HG03439 (cell line): ENCODE results near the gene CCDC154.
A peak's percentile ranks its signal among the peaks of the same experiment; 100 is the strongest.

Experiments used
- ATAC-seq: cut with Tn5 transposase; IDR thresholded peaks from one replicate; pipeline ENCODE4 v1.9.1; 2021; ENCODE audit warnings: mild to moderate bottlenecking, moderate library complexity; ENCODE audit not compliant: unreplicated experiment

CCDC154 gene

DNA sequence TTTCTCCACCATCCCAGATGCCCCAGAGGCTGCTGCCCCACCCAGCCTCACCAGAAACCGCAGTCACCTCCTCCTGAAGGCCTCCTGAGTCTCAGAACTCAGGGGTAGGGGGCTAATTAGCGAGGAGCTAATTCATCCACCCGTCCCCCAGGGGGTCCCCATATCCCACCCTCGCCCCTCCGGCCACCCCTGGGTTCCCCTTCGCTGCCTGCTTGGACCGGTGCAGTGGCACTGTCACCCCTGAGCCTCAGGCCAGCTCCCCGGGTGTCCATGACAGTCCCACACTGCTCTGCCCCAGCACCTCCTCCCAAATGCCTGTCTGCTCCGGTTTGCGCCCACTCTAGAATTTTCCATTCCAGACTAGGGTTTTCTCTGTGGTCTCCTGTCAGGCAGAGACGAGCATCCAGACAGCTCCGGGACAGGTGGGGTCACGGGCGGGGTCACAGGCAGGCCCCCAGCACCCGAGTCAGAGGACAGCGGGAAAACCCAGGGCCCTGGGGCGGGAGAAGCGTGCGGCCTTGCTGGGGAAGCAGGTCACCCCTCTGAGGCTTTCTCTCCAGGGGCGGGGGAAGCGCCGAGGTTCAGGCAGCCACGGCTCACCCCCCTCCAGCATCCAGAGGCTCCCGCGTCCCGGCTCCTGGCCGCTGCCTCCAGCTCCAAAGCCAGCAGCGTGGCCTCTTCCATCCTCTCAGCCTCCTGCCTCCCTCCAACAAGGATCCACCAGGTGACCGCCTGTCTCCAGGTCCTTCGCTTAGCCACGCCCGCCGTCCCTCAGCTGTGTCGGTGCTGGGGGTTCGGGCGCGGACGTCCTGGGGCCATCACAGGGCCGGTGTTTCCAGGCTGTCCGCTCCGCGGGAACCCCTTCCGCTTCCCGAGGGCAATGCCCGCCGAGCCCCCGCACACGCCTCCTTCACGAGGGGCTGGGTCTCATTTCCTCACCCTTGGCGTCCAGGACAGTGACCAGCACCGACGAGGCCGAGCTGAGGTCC is 16.6 kb downstream of the CCDC154 start:
- no peak for ATAC-seq

DNA sequence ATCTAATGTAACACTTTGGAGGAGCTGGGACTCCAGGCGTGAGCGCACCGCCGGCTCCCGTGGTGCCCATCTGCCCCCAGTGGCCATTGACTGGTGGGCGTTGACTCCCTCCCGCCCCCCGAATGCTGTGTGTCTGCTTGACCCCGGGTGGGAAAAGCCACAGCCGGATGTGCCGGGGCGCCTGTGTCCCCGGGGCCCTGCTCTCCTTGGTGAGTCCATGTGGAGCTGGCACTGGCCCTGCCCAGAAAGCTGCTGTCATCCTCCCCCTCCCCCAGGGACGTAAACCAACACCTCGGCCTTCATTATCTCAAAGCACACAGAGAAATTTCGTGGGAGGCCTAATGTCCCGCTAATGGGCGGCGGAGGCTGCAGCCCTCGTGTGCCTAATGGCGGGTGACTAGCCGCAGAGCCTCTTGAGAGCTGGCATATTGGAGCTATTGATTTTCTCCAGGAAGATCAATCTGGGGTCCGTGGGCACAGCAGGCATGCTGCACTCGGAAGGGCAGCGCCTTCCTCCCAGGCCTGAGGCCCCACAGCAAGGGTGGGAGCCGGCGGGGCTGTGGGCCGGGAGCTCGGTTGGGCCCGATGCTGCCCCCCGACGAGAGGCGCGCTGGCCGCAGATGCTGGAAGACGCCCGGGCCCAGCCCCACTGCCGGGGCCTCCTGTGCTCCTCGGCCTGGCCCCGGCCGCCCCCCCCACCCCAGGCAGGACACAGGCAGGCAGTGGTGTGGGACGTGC is 17.5 kb downstream of the CCDC154 start:
- ATAC-seq, result no peak

DNA sequence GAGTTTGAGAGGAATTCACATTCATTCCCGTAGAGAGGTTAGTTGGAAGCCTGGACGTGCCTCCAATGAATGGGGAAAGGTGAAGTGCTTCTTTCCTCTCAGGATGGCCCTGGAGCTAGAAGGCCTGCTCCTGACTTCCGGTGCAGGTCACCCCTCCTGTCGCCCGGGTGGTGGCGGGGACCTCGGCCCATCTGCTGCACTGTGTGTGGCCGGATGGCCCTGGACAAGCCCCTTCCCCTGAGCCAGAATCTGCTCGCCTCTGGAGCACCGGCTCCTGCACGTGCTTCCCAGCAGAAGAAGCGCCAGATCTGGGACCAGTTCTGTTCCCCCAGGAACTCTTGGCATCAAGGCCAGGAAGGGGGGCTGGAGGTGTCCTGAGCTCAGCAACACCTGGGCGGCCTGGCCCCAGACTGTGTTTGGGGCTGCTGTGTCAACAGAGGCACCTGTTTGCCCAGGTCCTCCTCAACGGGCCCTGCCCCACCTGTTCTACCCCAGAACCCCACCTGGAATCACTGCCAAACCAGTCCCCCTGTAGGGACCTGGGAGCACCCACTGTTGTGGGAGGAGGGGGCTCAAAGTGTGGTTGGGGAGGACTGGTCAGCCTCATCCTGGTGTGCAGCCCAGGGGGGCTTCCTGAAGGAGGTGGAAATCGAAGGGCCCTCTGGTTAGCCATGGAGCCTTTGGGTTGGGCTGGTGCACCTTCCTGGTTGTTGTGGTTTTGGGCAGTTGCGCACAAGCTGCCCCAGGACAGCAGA is 18.6 kb downstream of the CCDC154 start:
- ATAC-seq, result no peak

DNA sequence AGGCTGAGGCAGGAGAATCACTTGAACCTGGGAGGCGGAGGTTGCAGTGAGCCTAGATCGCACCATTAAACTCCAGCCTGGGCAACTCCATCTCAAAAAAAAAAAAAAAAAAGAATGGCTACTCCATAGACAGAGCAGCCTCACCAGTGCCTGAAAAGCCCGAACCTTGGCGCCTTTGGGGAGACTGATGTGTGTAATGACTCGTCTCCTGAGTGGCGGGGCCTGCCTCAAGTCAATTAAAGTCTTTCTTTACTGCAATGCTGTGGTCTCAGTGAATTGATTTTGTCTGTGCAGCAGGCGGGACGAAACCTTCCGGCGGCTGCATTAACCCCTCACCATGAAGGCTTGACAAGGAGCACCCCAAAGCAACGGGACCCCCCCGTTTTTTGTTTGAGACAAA is 20.3 kb downstream of the CCDC154 start:
- no peak for ATAC-seq

DNA sequence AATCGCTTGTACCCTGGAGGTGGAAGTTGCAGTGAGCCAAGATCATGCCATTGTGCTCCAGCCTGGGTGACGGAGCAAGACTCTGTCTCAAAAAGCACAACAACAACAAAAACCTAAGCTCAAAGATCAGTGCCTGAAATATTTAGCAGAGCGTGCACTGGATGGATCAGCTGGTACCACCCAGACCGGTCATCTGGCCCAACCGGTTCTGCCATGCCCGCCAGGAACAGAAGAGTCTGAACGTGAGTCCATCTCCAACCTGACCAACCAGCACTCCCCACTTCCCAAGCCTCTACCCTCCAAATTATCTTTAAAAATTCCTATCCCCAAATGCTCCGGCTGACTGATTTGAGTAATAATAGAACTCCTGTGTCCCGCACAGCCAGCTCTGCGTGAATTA is 22.3 kb downstream of the CCDC154 start:
- no peak for ATAC-seq

DNA sequence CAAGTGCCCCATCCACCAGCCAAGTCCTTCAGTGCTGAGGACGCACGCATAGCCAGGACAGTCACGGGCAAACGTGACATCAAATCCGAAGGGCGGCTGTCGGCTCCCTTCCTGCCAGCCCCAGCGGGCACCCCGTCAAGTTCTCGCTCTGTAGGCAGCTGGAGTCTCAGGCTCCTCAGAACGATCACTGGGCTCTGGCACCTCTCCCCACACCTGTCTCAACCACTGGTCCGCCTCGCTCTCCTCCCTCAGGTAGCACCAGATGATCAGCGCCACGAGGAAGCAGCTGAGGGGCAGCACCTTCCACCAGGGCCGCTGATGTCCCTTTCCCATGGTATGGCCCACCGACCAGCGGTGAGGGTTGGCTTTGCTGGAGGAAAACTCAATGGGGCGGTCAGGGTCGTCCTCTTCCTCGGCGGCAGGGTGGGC is 24.2 kb downstream of the CCDC154 start:
- peak; percentile 5 for ATAC-seq

DNA sequence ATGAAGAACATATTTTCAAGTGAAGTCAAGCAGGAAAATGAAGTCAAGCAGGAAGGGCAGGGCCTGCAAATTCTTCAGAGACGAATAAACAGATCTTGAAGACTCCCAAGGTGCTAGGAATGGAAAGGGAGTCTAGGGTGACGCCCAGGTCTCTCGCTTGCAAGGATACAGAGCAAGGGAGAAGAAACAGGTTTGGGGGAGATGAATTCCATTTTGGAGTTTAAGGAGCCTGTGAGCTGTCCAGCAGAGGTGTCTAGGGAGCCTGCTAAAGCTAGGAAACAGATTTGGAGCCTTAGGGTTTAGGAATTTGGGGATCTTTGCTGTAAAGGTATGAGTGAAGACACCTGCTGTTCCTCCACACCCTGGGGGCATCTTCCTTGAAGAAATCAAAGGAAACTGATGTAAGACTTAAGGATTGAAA is 27.8 kb downstream of the CCDC154 start:
- no peak for ATAC-seq

DNA sequence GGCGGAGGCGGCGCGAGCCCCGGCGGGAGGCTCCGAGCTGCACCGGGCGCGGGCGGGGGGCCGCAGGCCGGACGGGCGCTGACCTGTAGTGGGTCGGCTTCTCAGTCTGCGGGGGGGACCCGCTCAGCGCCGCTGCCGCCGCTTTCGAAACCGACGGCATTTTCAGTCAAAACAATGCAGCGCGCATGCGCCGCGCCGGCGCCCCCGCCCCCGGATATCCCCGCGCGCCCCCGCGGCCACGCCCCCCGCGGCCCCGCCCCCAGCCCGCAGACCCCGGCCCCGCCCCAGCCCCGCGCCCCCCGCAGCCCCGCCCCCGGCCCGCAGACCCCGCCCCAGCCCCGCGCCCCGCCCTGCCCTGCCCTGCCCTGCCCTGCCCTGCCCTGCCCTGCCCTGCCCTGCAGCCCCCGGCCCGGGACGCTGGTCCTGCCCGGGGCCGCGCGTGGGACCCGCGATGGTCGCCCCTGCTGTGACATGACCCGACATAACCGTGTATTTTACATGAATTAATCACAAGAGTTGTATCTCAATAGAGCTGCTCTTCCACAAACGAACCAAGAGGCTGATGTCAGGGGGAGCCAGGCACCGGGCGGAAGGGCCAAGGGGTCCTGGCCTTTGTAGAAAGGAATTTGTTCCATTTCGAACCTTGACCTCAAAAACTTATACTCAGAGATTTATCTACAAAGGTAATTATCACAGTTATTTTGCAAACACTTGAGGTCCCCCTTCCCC is 29.7 kb downstream of the CCDC154 start, which contains the start of gene UNKL:
Gene UNKL (minus strand): TSS at position 173 of the 729 bp plus-strand sequence. CDS start 13 bp downstream, at position 160.
- ATAC-seq, result peak; percentile 39

DNA sequence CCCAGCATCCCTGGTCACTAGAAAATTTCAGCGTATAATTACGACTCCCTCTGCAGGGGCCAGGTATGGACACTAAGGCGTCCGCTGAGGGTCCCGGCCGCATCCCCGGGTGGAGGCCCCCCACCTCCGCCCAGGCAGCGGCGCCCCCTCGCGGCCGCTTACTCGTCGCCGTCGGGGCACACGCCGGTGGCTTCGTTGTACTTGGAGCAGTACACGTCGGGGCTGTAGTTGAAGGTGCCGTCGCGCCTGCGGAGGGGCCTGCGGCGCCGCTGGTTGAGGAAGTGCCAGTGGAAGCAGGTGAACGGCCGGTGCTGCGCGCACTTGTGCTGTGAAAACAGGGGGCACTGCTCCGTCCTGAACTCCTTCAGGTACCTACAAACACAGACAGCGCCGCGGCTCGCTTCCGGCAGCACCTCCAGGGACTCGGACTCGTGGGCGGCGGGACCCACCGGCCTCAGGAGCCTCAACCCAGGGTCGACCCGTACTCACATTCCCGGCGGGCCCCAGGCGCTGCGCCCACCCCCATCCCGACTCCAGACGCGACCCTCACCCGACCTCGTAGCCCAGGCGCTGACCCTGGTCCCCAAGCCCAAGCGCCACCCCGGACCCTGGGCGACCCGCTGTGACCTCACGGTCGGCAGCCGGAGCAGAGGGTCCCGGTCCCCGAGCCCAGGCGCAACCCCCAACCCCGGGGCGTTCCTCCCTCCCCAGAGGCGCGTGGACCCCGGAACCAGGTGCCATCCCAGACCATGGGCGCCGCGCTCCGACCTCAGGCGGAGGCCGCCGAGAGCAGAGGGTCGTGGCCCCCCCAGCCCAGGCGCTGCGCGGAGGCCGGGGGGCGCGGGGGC is 30.4 kb downstream of the CCDC154 start:
- peak; percentile 44 for ATAC-seq

DNA sequence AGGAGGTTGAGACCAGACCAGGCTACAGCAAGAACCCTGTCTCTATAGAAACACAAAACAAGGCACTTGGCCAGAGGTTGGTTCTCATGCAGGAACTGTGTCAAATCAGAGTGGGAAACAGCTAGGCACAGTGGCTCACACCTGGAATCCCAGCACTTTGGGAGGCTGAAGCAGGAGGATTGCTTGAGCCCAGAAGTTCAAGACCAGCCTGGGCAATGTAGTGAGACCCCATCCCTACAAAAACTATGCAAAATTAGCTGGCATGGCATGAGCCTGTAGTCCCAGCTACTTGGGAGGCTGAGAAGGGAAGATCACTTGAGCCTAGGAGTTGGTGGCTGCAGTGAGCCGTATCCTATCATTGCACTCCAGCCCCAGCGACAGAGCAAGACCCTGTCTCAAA is 31.5 kb downstream of the CCDC154 start:
- ATAC-seq, result no peak

DNA sequence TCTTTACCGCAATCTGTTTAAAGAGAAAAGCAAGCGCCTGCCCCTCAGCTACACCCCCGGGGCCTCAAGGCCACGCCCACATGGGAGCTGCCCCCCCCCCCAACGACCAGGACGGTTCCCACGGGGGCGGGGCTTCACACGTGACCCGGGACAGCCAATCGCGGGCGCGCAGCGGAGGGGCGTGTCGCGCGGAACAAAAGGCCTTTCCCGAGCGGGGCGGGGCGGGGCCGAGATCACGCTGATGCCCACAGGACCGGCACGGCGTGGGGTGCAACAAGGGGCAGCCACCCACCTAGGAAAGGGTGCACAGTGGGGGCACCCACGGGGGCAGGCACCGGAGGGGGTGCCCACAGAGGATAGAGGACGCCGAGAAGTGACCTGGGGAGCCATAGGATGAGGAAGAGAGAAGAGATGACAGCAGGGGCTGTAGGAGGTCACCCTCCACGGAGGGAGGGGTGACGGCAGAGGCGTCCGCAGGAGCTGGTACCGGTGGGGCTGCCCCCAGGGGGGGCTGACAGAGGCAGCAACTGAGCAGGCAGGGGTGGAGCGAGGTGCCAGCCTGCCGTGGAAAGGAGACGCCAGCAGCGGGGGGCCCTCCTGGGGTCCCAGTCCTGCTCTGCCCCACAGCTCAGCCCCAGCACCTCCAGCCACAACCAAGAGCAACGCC is 36.1 kb downstream of the CCDC154 start:
- peak; percentile 70 for ATAC-seq

DNA sequence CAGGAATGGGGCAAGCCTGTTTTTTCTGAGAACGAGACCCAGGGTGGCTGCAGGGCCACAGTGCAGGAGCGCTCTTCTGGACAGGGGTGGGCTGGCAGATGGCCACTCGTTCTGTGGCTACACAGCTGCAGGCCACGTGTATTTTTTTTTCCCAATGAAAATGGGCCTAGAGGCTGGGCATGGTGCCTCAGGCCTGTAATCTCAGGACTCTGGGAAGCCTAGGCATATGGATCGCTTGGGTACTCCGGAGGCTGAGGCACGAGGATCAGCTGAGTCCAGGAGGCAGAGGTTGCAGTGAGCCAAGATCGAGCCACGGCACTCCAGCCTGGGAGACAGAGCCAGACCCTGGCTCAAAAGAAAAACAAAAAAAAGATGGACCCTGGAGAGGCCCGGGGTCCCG is 36.6 kb downstream of the CCDC154 start:
- ATAC-seq, result no peak

DNA sequence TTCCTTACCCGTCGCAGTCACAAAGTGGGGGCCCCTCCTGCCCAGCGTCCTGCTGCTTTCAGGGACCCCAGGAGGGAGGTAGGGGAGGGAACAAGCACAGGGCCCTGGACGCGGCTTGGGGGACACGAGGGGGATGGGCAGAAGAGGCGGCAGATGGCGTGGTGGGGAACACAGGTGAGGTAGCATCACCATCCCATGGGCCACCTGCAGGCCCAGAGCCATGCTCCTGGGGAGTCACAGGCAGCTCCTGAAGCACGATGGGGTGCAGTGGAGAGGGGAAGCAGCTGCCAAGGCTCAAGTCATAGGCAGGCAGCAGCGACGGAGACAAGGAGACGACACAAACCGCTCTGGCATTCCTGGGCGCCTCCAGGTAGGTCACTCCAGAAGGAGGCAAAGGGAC is 40.6 kb downstream of the CCDC154 start:
- no peak for ATAC-seq

DNA sequence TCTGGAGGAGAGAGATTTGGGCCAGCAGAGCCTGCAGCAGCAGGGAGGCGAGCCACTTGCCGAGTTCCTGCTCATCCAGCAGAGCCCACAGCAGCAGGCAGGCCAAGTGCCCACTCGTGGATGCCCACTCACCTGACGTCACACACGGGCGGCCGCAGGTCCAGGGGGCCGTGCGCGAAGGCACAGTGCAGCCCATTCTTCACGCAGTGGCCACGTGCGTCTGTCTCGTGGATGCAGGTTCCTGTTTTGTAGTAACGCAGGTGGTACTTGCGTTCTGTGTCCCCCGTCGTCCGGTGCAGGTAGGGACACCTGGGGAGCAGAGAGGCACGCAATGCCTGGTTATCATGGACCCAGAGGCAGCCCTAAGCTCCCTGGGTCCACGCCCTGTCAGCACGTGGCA is 41.3 kb downstream of the CCDC154 start:
- no peak for ATAC-seq

DNA sequence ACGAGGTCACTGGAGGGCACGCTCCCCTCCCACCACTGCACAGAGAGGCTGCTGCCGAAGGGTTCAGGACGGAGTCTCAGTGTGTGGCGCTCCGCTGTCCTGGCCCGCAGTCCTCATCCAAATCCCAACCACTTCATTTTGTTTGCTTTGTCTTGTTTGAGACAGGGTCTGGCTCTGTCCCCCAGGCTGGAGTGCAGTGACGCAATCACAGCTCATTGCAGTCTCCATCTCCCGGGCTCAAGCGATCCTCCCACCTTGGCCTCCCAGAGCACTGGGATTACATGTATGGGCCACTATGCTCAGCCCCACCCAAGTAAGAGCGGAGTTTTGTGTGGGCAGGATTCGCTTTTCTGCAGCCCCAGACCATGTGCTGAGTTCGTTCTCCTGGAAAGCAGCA is 42.6 kb downstream of the CCDC154 start:
- ATAC-seq, result no peak

DNA sequence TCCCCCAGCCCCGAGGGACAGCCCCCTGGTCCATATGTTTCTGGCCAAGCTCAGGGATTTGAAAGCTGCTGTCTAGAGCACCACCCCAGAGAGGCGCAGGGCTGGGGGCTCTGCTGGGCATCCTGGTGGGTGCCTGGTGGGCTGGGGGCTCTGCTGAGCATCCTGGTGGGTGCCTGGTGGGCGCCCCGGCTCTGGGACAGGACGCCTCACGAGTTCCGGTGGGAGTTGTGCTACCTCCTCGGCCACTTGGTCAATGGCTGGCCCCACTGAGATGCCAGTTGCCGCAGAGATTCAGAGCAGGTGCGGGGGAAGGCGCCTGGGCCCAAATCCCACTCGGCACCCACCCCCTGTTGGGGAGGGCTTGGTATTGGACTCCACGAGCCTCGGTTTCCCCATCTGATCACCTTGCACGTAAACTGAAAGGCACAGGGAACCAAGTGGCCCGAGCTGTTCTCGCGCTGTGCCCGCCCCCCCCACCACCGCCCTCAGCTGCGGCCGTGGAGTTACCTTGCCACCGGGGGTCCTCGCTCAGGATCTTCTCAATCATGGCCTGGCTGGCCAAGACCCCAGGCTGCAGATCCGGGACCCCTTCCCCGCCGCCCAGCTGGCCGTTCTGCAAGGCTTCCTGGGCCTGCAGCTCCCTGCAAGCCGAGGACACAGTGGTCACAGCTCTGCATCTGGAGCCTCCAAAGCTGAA is 43.1 kb downstream of the CCDC154 start:
- no peak for ATAC-seq

DNA sequence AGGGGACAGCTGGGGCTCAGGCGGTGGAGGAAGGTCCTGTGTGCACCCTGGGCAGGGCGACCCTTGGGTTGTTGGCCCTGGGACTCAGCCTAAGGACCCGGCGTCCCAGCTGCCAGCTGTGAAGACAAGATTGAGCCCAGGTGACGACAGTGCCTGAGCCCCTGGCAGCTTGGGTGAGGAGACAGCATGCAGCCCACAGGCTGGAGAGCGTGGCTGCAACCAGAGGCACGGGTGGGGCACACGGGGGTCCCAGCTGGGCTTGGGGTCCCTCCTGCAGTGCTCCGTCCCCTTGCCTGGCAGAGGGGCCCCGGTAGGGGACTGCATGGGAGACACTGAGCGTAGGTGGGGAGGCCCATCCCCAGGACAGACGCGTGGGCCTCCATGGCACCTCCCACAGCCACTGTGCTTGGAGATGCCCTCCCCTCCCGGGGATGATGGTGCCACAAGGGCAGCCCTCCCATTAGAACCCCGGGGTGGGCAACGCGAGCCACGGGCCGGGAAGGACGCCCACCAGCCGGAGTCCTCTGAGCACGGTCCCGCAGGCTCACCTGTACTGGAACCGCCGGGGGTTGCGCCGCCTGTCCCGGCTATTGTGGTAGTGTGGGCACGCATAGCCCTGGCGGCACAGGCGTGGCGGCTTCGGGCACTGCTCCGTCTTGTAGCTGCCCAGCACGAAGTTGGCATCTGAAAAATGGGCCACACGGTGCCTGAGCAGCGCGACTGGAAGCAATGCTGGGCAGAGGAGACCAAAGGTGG is 45.4 kb downstream of the CCDC154 start:
- ATAC-seq, result no peak

DNA sequence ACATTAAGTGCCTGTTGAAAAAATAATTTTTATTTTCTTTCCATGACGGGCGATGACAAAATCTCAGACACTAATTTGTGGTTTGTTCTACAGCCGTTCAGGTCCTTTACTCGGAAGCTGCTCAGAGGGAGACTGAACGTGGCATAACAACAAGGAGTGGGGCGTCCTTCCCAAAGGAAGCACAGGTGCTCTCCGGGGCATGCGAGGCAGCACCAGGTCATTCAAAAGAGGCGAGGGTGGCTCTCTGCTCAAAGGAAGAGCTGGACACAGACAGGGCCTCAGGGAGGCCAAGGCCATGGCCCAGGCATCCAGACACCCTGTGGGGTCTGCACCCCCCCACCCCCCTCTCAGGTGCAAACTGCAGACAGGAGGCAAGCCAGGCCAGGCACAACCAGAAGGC is 46.0 kb downstream of the CCDC154 start:
- no peak for ATAC-seq
